HG02970 (cell line): Measurements from ENCODE around the gene TMC1.
"Not testable (repeated sequence)": the region's sequence is repeated elsewhere in the genome, so short reads cannot be mapped to it uniquely, and the experiment has no call there.

ENCODE experiments used
- ATAC-seq: cut with Tn5 transposase; IDR thresholded peaks from one replicate; pipeline ENCODE4 v1.9.1; 2021; ENCODE audit warnings: mild to moderate bottlenecking, moderate library complexity, moderate number of reproducible peaks; ENCODE audit not compliant: unreplicated experiment, low FRiP score

The TMC1 gene

GRCh38 chr9:72749276-72749675 lies 227.9 kb downstream of the TMC1 start:
- ATAC-seq = no peak

DNA sequence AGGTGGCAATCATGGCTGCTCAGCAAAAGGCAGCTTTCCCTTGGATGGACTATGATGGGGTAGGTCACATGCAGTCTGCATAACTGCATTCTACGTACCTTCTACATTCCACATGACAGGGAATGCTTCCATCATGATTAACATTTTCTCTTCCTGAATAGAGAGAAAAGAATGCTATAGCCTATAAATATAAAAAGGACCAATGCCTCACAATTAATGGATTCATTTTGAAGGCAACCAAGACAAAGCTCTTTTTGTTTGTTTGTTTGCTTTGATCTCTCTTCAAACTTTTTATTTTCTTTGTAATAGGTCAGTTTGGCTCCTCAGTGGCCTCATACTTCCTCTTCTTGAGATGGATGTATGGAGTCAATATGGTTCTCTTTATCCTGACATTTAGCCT lies 230.1 kb downstream of the TMC1 start:
- no peak for ATAC-seq

DNA sequence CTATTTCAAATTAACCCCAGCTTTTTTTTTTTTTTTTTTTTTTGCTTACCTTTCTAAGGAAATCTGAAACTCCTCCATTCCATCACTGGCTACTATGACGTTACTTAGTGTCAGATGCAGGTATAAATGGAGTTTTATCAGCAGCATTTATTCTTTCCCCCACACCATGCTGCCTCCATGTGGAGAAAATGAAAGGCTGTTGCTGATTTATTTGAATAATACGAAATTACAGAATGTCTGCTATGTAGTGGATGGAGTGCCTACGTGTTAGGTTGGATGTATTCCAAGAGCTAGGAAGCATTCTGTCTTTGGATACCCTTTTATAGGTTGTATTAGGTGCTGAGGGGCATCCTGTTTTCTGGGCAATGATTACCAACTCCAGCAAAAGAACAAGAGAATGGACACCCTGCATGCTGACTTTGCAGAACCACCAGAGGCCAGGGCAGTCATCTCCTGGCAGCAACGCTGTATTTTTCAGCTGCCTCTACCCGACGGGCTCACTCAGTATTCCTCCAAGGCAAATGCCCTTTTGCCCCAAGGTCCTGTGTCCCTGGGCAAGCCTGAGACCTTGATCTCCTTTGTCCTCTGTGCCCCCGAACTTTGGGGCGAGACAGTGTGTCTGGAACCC lies 232.0 kb downstream of the TMC1 start:
- no peak for ATAC-seq

DNA sequence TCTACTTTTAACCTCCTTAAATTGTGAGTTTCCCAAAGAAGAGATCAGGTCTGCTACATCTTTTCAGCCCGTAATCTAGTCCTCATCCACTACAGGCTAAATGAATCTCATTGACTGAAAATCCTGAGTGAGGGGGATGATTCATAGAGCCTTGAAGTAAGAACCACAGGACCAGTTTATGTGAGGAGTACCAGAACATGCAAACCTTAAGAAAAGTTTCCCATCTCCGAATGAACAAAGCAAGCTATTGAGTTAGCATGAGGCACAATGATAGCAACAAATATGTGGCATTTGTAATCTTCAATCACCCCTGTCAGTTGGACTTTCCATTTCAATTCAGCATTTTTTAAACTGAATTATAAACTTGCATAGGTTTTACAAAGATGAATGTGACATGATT lies 234.4 kb downstream of the TMC1 start:
- ATAC-seq = no peak

DNA sequence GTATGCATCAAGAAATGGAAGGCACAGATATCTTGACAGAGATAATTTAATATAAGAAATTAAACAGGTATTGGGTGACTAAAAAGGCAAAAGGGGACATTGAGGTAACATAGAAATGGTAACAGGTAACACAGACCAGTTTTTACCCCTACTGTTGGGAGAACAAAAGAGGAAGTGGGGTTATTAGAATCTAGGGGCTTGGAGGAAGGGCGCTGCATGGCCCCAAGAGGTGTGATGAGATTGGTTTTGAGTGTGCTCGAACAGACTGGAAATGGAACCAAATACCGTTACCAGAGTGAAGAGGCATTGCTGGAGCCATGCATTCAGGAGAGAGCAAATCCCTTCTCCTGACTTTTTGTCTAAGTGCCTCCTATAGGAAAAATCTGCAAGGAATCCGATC lies 237.5 kb downstream of the TMC1 start:
- no peak for ATAC-seq

DNA sequence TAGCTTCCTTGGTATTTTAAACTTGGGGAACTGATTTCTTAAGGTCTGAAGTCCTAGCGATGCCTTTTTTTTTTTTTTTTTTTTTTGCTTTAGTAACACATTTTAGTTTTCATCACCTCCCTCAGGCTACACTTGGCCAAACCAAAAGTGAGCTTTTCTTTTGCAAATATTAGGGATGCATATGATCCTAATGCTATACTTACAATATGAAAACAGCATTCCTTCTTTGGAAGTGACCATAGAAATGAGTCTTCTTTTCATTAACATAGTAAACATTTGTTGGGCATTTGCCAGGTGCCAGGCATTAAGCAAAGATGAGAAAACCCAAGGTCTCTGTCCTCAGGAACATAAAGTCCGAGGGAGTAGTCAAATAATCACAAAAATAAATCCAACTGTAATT lies 241.6 kb downstream of the TMC1 start:
- no peak for ATAC-seq

DNA sequence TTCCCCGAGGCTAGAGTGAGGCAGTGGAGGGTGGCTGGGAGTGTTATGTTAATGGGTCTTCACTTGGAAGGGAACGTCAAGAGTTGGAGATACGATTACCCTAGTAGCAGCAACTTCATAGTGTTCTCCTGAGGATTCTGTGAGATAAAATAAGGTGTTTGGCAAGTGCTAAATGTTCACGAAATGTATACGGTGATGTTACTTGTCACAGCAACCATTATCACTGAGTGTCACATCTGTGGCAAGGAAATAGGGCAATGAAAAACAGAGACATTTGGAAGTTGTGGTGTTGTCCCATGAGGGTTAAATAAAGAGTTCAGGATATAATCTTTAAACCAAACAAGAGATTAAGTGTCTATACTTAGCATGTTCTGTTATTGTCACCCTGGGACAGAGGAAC lies 248.1 kb downstream of the TMC1 start:
- no peak for ATAC-seq

DNA sequence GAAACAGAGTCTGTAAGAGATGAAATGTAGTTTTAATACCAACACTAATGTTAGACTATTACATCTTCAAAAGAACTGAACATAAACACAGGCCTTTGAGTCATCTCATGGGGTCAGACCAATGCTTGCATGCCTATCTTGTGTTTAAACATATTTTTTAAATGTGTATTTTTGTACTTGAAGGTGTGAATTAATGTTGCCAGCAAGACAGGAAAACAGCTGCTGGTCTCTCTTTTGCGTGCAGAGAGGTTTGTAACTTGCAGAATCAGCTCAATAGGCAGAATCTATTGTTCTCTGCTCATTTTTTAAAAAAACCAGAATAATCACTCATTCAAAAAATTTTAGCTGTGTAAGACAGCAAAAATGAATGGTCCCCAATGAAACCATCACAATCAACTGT lies 251.3 kb downstream of the TMC1 start:
- ATAC-seq = no peak

DNA sequence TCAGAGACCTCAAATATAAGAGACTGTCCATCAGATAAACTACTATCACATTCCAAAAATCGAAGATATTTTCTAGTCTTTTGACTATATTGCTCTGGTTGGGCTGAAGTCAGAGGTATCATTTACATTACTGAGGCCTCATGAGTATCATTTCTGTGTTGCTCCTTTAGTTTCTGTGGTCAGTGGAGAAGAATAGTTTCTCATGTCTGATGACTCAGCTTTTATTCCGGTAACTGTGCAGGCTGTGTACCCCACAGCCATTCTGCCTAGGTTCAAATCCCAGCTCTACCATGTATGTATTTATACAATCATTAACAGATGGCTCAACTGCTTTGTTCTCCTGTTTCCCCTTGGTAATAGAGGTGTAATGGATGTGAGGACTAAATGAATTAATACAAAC lies 252.2 kb downstream of the TMC1 start:
- ATAC-seq = no peak

DNA sequence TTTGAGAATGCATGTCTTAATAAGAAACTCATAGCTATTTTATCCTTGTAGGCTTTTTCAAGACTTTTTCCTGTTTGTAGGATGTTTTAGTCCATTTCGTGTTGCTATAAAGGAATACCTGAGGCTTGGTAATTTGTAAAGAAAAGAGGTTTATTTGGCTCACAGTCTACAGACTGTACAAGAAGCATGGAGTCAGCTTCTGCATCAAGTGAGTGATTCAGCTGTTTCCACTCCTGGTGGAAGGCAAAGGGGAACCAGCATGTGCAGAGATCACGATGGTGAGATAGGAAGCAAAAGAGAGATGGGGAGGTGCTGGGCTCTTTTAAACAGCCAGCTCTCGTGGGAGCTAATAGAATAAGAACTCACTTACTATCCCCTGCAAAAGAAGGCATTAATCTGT lies 254.2 kb downstream of the TMC1 start:
- ATAC-seq = no peak

DNA sequence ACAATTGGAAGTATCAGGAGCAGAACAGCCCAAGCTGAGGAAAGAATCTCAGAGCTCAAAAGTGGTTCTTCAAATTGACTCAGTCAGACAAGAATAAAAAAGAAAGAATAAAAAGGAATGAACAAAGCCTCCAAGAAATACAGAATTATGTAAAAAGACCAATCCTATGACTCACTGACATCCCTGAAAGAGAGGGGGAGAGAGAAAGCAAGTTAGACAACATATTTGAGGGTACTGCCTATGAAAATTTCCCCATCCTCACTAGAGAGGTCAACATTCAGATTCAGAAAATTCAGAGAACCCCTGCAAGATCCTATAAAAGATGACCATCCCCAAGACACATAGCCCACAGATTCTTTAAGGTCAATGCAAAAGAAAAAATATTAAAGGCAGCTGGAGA lies 258.2 kb downstream of the TMC1 start:
- no peak for ATAC-seq

DNA sequence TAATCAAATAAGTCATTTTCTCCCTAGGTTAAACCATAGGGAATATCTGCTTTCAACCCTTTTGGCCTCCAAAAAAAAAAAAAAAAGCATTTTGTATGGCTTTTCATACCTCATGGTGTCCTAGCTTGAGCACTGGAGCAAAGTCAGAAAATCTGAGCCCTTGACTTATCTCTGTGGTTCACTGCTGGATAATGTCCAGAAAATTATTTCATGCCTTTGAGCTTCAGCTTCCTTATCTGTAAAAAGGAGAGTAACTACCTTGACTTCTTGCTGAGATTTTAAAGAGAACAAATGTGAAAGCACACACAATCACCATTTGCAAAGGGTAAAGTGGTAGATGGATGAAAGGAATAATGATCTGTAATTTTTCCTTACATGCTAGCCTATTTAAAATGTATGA lies 265.5 kb downstream of the TMC1 start:
- ATAC-seq = no peak

DNA sequence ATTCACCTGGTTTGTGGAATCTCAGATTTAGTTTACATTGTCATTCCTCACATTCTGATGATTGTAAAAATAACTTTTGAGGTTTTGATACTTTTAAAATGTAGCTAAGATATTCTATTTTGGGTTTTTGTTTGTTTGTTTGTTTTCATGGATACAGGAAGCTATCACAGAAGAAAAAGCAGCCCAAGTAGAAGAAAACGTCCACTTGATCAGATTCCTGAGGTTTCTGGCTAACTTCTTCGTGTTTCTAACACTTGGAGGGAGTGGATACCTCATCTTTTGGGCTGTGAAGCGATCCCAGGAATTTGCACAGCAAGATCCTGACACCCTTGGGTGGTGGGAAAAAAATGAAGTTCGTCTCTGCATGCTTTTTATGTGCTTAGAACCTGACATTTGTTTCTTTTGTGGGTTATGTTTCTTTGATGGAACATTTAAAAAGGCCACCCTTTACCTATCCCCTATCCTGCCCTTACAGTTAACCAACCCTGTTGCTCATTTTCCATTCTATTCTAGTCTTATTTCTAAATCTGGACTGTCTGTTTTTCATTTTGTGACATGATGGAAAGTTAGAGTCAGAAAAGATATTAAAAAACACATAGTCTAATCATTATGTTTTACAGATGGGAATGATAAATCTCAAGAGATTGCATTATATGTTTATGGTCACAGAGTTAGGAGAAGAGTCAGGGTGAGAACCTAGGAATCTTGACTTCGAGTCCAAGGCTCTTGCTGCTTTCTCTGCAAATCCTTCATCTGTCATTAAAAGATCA lies 267.7 kb downstream of the TMC1 start:
- no peak for ATAC-seq

- no peak for ATAC-seq
Measured at GRCh38 chr9:72789885-72790284, 268.5 kb downstream of the TMC1 start.

- no peak for ATAC-seq
Measured at GRCh38 chr9:72790989-72791388, 269.6 kb downstream of the TMC1 start.

DNA sequence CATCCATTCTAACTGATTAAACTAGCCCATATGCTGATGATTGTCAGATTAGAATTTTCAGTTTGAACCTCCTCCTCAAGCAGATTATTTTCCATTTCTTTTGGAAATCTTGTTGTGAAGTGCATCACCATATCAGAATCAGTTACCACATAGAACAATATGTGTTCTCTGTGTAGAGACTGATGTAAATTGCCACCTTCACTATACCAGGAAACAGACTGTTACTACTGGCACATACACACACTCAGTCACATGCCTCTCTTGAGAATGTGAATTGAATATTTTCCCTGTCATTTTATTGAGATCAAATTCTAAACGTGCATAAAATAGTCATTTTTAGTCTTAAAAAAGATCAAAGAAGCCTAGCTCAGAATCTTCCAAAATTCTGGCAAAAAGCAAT lies 270.0 kb downstream of the TMC1 start:
- no peak for ATAC-seq

DNA sequence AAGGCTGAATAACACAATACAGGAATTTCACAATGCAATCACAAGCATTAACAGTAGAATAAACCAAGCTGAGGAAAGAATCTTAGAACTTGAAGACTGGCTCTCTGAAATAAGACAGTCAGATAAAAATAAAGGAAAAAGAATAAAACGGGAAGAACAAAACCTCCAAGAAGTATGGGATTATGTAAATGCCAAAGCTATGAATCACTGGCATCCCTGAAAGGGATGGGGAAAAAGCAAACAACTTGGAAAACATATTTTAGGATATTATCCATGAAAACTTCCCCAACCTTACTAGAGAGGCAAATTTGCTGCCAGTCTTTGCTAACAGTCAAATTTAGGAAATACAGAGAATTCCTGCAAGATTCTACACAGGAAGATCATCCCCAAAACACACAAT lies 273.5 kb downstream of the TMC1 start:
- no peak for ATAC-seq

DNA sequence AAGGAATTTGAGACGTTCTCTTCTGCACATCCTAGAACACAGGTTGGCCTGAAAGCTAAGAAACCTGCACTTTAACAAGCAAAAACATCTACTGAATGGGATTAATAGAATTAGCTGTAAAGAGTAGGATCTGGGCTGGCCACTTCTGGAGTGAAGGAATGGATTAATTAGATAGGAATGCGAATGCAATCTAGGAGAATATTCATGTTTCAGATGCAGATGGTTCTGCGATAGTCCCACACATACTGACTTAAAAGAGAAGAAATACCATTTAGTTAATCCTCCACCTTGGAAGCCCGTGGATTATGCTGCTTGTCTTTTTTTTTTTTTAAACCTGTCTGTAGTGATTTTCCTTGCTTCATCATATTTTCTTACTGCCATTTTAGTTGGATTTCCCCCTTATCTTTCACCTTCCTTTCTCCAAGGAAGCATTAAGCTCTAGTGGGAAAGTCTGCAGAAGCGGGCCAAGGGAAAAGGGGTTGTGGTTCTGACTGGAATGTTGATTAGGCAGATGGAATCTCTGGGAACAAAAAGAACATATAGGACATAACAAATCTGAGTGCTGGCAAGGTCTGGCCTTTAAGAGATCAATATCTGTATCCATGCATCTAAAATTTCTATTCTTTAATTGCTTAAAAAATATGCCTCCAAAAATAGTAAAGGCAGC lies 279.1 kb downstream of the TMC1 start:
- no peak for ATAC-seq

- no peak for ATAC-seq
Measured at GRCh38 chr9:72805238-72805637, 283.8 kb downstream of the TMC1 start.

GRCh38 chr9:72806313-72806809 lies 285.0 kb downstream of the TMC1 start:
- not testable (repeated sequence) for ATAC-seq

GRCh38 chr9:72807765-72808445 lies 286.5 kb downstream of the TMC1 start:
- ATAC-seq = no peak
